Activated CD8-positive, alpha-beta memory T cell treated with anti-CD3 and anti-CD28 coated beads, Interleukin-2, amount 10 ng/mL, durations not matched to agents 7 days and 5 days (primary cell): ENCODE results near the gene HS6ST2. TPM values are rescaled to one million over a fixed set of nuclear protein-coding genes. Genes with fewer than 3 reads are reported as not detected.

ENCODE experiments used
- ATAC-seq: fragments of 150-1000 bp; cut with Tn5 transposase; one replicate; pipeline ENCODE4 v1.10.0; 2021; ENCODE audit warnings: moderate library complexity
- CTCF ChIA-PET: fragments of 350-600 bp; sonication (Branson Sonifier 250); formaldehyde crosslinking; loops from one replicate; lab custom pipeline; 2021; ENCODE audit warnings: antibody characterized with exemption; lab: Charles Lee
- DNase-seq: peaks from one replicate; pipeline ENCODE4 v3.0.0-alpha.2; 2020
- H3K27ac Mint-ChIP-seq: one replicate; pipeline ENCODE4 v1.8.0; 2021; ENCODE audit warnings: mild to moderate bottlenecking, mixed read lengths
- H3K27me3 Mint-ChIP-seq: one replicate; pipeline ENCODE4 v1.8.0; 2021; ENCODE audit warnings: mixed read lengths
- H3K36me3 Mint-ChIP-seq: one replicate; pipeline ENCODE4 v1.8.0; 2021; ENCODE audit warnings: mild to moderate bottlenecking, mixed read lengths
- H3K4me1 Mint-ChIP-seq: one replicate; pipeline ENCODE4 v1.8.0; 2021; ENCODE audit warnings: mixed read lengths
- H3K4me3 Mint-ChIP-seq: one replicate; pipeline ENCODE4 v1.8.0; 2021; ENCODE audit warnings: mild to moderate bottlenecking, moderate library complexity, mixed read lengths
- H3K9me3 Mint-ChIP-seq: one replicate; pipeline ENCODE4 v1.8.0; 2022; ENCODE audit warnings: low read depth, mixed read lengths
- total RNA-seq, 2 experiments: library from RNA; stranded (reverse); gene quantifications; one replicate each; pipeline ENCODE4 v1.2.3, GENCODE V29; 2021

HS6ST2 gene
- total RNA-seq, 2 experiments from 2014 or later: 0.14 TPM; not detected in 1

DNA sequence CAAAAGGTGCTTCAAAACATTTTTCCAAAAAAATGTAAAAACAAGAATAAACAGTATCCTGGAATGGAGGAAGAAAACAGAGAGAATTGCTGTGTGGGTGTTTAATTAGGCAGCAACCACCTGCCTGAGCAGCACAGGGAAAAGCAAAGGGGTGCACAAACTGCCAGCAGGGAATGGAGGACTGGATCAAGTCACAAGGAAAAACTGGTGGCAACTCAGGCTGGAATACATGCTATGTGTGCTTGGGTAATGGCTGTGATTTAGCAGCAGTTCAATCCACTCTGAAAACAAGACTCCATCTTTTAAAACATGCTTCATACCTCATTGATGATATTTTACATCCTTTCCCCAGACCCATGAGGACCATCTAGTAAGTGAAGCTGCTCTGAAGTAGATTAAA is 179.5 kb downstream of the HS6ST2 start:
- CTCF ChIA-PET: no interaction called here
- no peaks in the 10 kb centered on the region for H3K36me3 Mint-ChIP-seq
- H3K9me3 Mint-ChIP-seq: no peaks in the 10 kb centered on the region
- H3K27me3 Mint-ChIP-seq: peaks cover 4% of the 10 kb centered on the region
- H3K4me3 Mint-ChIP-seq: no peak overlapping the region
- peaks cover 10% of the 10 kb centered on the region for H3K4me1 Mint-ChIP-seq
- DNase-seq (no peak), ATAC-seq (no peak)
- H3K27ac Mint-ChIP-seq: no peak overlapping the region

DNA sequence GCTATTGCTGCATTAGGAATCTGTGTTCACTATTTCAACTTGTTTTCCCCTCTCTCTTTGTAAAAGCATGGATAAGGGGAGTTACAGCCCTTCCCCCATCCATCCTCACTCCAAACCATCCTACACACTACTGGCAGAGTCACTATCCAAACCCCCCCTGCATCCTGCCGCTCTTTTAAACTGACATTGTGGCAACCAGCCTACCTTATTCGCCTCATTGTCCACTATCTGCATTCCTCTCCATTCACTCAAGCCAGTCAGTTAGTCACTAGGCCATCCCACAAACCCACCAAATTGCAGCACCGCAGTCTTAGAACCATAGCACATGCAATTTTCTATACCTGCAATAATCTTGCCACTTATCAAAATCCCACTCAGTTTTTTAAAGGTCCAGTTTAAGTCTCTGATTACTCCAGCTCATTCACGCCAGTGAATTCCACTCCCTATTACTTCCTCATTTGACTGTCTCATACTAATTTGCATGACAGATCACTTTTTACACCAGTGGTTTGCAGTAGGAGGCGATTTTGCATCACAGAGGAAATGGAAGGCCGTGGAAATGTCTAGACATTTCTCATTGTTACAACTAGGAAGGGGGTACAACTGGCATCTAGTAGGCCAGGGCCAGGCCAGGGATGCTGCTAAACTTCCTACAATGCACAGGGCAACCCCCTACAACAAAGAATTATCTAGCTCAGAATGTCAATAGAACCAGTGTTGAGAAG is 181.8 kb downstream of the HS6ST2 start:
- CTCF ChIA-PET: no interaction called here
- H3K4me3 Mint-ChIP-seq: no peak overlapping the region
- DNase-seq (no peak), ATAC-seq (no peak)
- H3K27me3 Mint-ChIP-seq: peaks cover 4% of the 10 kb centered on the region
- H3K4me1 Mint-ChIP-seq: peaks cover 10% of the 10 kb centered on the region
- no peaks in the 10 kb centered on the region for H3K9me3 Mint-ChIP-seq
- H3K36me3 Mint-ChIP-seq: no peaks in the 10 kb centered on the region
- H3K27ac Mint-ChIP-seq: peak overlapping the region; percentile 20

DNA sequence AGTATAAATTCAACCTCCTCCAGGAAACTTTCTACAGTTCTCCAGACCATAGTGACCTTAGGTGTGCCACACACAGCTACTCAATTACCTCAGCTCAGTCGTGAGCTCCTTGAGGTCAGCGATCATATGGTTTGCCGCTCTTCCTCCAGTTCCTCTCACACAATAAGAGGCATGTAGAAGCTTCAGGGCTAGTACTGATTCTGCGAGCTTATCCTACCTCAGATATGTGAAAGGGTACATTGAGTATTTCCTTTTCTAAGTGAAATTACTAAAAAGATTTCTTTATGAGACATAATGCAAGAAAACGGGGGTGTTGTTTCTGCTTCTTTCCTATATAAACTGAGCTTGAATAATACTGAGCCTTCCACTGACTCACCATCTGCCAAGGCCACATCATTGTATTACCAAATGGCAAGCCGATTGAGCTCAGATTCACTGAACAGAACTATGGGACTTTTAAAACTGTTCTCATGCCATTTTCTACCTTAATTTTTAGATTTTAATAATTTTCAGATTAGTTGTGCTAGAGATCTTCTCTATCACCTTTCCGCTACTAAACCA is 183.1 kb downstream of the HS6ST2 start:
- no peaks in the 10 kb centered on the region for H3K9me3 Mint-ChIP-seq
- H3K4me3 Mint-ChIP-seq: no peak overlapping the region
- ATAC-seq: no peak
- H3K4me1 Mint-ChIP-seq: peaks cover 10% of the 10 kb centered on the region
- peaks cover 4% of the 10 kb centered on the region for H3K27me3 Mint-ChIP-seq
- DNase-seq: no peak
- CTCF ChIA-PET: no interaction called here
- no peaks in the 10 kb centered on the region for H3K36me3 Mint-ChIP-seq
- no peak overlapping the region for H3K27ac Mint-ChIP-seq

DNA sequence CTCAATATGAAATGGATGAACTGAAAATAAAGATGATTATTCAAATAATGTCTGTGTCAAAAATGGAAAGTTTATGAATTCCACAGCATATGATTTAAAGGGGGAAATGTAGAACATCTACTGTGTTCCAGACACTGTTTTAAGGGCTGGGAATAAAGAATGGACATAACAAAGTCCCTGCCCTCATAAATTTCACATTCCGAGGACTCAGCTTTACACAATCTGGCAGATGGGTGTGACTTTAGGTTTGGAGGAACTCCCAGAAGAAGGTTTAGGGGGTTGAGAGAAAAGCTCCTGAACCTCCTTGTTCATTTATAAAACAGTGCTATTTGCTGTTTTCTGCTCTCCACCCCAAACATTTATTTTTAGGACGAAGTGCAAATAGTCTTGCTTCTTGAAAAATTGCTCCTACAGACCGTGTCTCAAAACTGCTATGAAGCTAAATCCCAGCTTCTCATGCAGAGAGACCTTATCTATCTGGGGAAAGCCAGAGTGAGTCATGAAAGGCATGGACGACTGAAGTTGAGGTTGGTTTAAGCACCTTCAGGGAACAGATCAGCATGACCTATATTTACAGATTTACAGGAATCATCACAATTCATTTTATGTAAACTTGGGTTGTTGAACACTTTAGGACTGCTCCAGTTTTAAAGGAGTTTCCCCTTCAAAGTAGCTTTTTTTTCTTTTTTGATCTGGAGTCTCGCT is 184.3 kb downstream of the HS6ST2 start:
- H3K27me3 Mint-ChIP-seq: peaks cover 4% of the 10 kb centered on the region
- ATAC-seq: no peak
- no peak for DNase-seq
- no peak overlapping the region for H3K4me3 Mint-ChIP-seq
- peaks cover 10% of the 10 kb centered on the region for H3K4me1 Mint-ChIP-seq
- no peaks in the 10 kb centered on the region for H3K9me3 Mint-ChIP-seq
- H3K27ac Mint-ChIP-seq: no peak overlapping the region
- H3K36me3 Mint-ChIP-seq: no peaks in the 10 kb centered on the region
- CTCF ChIA-PET: no interaction called here

DNA sequence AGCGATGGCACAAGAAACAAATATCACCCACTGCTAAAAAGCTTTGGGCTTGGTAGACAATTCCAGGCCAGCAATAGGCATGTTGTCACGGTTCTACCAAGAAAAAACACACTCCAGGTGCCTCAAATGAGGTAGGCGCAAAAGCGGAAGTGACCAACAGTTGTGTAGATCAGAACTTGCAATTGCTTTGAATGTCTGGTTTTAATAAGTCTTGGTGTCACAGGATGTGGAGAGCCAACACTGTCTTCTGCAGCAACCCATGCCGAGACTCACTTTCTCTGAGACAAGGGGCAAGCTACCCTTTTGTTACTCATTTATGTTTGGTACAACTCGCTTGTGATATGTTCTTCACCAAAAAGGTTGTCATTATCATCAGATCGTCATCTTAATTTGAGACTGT is 188.8 kb downstream of the HS6ST2 start:
- DNase-seq (no peak), ATAC-seq (no peak)
- H3K9me3 Mint-ChIP-seq: no peaks in the 10 kb centered on the region
- peaks cover 2% of the 10 kb centered on the region for H3K4me1 Mint-ChIP-seq
- CTCF ChIA-PET: no interaction called here
- H3K27ac Mint-ChIP-seq: no peak overlapping the region
- H3K4me3 Mint-ChIP-seq: no peak overlapping the region
- no peaks in the 10 kb centered on the region for H3K36me3 Mint-ChIP-seq
- peaks cover 6% of the 10 kb centered on the region for H3K27me3 Mint-ChIP-seq

DNA sequence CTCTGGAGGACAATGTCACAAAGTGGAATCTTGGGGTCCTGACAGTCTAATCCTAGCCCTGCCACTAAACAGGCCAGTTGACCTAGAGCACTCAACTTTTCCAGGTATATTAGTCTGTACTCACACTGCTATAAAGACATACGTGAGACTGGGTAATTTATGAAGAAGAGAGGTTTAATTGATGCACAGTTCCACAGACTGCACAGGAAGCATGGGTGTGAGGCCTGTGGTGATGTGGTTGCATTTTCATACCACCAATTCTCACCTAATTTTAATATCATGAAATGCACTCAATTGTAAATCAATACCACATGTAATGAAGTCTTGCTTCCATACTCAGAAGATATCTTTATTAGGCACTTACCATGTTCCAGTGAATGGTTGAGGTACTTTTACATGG is 192.0 kb downstream of the HS6ST2 start:
- Mint-ChIP-seq H3K4me3 (no peak overlapping the region), H3K9me3 (no peaks in the 10 kb centered on the region), H3K4me1 (peaks cover 2% of the 10 kb centered on the region), H3K36me3 (no peaks in the 10 kb centered on the region), H3K27me3 (peaks cover 6% of the 10 kb centered on the region), H3K27ac (no peak overlapping the region)
- no peak for DNase-seq
- ATAC-seq: no peak
- CTCF ChIA-PET: no interaction called here

DNA sequence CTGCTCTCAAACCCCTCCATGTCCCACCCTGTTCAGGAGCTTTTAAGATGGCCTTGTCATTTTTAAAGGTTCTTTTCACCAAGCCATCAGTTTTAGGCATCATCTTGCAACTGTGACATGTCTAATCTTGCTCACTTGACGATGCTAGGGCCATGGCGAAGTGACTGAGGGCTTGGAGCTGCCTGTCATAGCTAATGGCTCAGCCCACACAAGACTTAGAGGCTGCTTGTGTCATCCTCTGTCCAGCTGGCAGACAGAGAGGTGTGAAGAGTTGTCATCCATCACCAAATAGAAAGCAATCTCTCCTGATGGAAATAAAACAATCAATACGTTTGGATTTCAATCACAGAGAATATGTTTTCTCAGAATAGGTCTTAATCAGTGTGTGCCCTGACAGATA is 194.9 kb downstream of the HS6ST2 start:
- CTCF ChIA-PET: no interaction called here
- no peak for ATAC-seq
- no peaks in the 10 kb centered on the region for H3K36me3 Mint-ChIP-seq
- peaks cover 2% of the 10 kb centered on the region for H3K4me1 Mint-ChIP-seq
- H3K9me3 Mint-ChIP-seq: no peaks in the 10 kb centered on the region
- DNase-seq: no peak
- H3K27me3 Mint-ChIP-seq: peaks cover 6% of the 10 kb centered on the region
- no peak overlapping the region for H3K27ac Mint-ChIP-seq
- H3K4me3 Mint-ChIP-seq: no peak overlapping the region

DNA sequence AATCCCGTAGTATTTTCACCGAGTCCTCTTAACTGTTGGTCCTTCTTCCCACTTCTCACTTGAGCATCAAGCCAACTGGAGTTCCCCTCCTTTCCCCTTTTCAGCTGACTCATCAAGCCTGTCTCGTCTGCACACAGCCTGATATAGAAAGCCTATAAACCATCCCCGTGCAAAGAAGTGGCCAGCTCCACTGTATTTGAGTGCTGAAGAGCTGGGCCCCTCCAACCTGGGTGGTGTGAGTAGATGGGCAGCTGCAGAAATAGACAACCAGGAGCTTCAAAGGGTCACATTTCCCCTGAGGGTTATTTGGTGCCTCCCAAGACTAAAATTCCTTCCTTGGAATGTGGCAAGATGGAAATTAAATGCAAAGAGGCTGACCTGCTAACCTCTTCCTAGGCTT is 199.7 kb downstream of the HS6ST2 start:
- CTCF ChIA-PET: no interaction called here
- H3K27ac Mint-ChIP-seq: no peak overlapping the region
- no peak overlapping the region for H3K4me3 Mint-ChIP-seq
- H3K9me3 Mint-ChIP-seq: no peaks in the 10 kb centered on the region
- peaks cover 9% of the 10 kb centered on the region for H3K27me3 Mint-ChIP-seq
- H3K36me3 Mint-ChIP-seq: no peaks in the 10 kb centered on the region
- ATAC-seq (no peak), DNase-seq (no peak)
- no peaks in the 10 kb centered on the region for H3K4me1 Mint-ChIP-seq

DNA sequence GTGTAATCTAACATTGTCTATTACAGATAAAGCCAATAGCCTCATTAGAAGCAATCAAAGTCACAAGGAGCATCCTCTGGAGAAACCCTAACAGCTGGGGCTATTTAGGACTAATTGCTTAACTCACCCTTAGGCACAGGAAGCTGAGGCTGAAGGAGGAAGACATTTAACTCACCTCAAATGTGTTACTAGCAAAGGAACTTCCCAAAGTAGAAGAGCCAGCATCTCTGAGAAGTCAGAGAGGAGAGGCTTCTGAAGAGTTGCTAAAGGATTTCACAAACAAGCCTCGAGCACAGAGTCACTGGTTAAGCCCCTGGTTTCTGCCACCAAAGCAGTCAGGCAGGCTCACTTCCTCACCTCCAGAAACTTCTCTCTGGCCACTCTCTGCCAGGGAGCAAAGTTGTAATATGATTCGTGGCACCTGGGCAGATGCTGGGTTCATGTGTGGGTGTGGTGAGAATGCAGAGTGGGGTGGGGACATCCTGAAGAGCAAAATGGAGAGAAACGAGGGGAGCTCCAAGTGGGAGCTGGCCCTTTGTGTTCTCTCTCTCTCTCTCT is 201.3 kb downstream of the HS6ST2 start:
- CTCF ChIA-PET: no interaction called here
- H3K4me1 Mint-ChIP-seq: no peaks in the 10 kb centered on the region
- H3K36me3 Mint-ChIP-seq: no peaks in the 10 kb centered on the region
- DNase-seq (no peak), ATAC-seq (no peak)
- no peak overlapping the region for H3K4me3 Mint-ChIP-seq
- H3K27me3 Mint-ChIP-seq: peaks cover 9% of the 10 kb centered on the region
- H3K27ac Mint-ChIP-seq: no peak overlapping the region
- H3K9me3 Mint-ChIP-seq: no peaks in the 10 kb centered on the region

DNA sequence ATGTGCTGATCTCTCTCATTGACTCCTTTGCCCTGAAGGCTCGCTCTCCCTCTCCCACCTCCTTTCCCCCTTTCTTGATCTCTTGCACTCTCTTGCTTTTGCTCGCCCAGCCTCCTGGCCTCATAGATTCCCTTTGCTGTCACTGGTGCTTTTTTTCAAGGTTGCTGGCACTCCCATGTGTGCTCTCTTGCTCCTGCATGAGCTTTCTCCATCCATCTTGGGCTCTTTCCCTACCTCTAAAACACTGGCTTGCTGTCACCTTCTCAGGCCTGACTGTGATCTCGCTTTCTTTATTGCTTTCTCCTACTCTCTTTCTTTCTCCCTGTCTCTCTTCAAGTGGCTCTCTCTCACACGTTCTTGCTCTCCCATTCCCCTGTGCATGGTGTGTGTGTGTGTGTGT is 202.0 kb downstream of the HS6ST2 start:
- Mint-ChIP-seq H3K4me1 (peaks cover 3% of the 10 kb centered on the region), H3K27me3 (peaks cover 9% of the 10 kb centered on the region), H3K27ac (no peak overlapping the region), H3K4me3 (no peak overlapping the region), H3K36me3 (no peaks in the 10 kb centered on the region), H3K9me3 (no peaks in the 10 kb centered on the region)
- DNase-seq (no peak), ATAC-seq (no peak)
- CTCF ChIA-PET: no interaction called here

DNA sequence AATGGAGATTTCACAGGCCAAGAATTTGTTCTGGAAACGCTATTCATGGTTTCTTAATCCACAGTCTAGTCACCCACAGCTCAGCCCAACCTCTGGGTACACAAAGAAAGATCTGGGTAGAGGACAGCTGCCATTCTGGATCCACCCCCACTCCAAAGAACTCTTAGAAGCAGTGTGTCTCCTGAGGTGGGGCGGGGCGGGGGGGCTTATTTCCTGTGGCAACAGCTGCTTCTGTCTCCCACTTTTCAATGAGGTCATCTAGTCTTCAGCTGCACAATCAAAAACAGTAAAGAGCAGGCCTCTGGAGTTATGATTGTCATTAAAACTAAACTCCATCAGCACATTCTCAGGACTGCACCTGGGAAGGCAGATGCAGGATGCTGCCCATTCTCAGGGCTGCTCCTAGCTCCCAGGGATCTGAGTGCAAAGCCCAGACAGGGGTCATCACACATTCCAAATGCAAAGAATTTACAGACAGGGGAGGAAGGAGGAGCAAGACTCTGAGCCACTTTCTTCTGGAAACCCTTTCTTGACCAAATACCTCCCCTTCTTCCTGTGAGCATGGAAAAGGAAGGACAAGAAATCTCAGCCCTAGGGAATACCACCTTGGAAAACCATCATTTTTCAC is 207.3 kb downstream of the HS6ST2 start:
- H3K4me3 Mint-ChIP-seq: no peak overlapping the region
- no peak for DNase-seq
- ATAC-seq: no peak
- H3K9me3 Mint-ChIP-seq: no peaks in the 10 kb centered on the region
- peaks cover 16% of the 10 kb centered on the region for H3K4me1 Mint-ChIP-seq
- H3K27ac Mint-ChIP-seq: no peak overlapping the region
- no peaks in the 10 kb centered on the region for H3K36me3 Mint-ChIP-seq
- CTCF ChIA-PET: no interaction called here
- H3K27me3 Mint-ChIP-seq: peaks cover 14% of the 10 kb centered on the region

DNA sequence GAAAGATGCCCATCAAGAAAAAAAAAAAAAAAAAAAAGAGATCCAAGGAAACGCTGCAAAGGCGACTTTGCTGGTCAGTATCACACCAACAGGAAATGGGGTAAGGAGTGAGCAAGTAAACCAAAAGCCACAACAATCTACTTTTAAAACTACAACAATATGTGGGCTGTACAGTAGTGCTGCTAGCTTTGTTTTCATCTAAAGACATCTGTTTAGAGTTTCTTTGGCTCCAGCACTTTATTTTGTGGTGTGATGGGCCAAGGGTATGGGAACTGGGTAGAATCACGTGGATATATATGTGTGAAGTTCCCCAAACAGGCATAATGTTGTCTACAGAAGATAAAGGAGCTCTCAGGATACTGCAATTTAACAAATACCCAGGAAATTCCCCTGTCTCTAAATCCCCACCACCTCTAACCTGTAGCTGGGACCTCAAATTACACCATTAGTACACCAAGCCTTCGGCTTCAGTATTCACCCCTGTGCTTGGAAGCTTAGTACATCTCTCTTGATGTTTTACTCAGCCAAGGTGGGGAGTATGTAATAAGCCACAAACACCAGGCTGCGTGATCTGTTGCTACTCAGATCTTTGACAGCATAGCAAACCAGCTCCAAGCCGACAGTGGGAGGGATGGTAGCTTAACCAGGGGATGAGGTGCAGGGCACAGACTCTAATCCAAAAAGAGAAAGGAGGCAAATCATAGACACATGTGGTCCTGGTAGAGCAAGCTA is 207.9 kb downstream of the HS6ST2 start:
- no peak overlapping the region for H3K27ac Mint-ChIP-seq
- peaks cover 14% of the 10 kb centered on the region for H3K27me3 Mint-ChIP-seq
- DNase-seq (peak; percentile 40), ATAC-seq (no peak)
- no peaks in the 10 kb centered on the region for H3K36me3 Mint-ChIP-seq
- peaks cover 16% of the 10 kb centered on the region for H3K4me1 Mint-ChIP-seq
- CTCF ChIA-PET: interaction anchor here (1.2 kb wide), 1 partner anchor 11 kb away, joined by 7 read pairs; no protein-coding TSS in a partner anchor
- H3K4me3 Mint-ChIP-seq: no peak overlapping the region
- H3K9me3 Mint-ChIP-seq: no peaks in the 10 kb centered on the region

DNA sequence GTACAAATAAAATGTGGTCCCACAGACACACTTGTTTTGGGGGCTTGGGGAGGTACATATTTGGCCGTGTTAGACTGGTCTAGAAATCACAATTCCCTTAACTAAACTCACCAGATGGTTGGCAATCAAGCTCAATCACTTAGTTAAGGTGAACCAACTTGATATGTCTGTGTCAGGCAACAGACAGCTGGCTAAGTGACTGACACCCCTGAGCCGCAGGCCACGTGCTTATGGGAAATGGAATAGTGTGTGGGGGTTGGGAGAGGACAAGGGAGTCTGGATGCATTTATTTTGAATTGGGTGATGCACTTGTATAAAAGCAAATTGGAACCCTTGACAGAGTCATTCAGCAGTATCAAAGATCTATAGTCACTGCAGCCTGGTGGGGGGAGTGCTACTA is 209.0 kb downstream of the HS6ST2 start:
- CTCF ChIA-PET: interaction anchor here (1.2 kb wide), 1 partner anchor 10 kb away, joined by 7 read pairs; no protein-coding TSS in a partner anchor
- Mint-ChIP-seq H3K36me3 (no peaks in the 10 kb centered on the region), H3K4me3 (no peak overlapping the region), H3K4me1 (peaks cover 20% of the 10 kb centered on the region), H3K27me3 (peaks cover 14% of the 10 kb centered on the region), H3K27ac (no peak overlapping the region), H3K9me3 (no peaks in the 10 kb centered on the region)
- ATAC-seq (no peak), DNase-seq (no peak)
